22Rv1 (cell line): ENCODE results near the gene IVD.

Experiments
- CTCF ChIP-seq: fragments of 450-650 bp; IDR thresholded peaks from 2 replicates; pipeline ENCODE4 v1.5.1; 2017; ENCODE audit warnings: mild to moderate bottlenecking
- ZFX ChIP-seq: fragments of 450-650 bp; IDR thresholded peaks from 2 replicates; pipeline ENCODE4 v1.6.1; 2017; ENCODE audit warnings: antibody characterized with exemption, borderline replicate concordance

- no peak for TF ChIP-seq CTCF
- TF ChIP-seq ZFX = no peak
These were observed 40.6 kb upstream of the IVD start for GRCh38 chr15:40365016-40365415.
